Neural cell (in vitro differentiated cells): ENCODE measurements around the gene ROCK2.

Source experiments
- EP300 ChIP-seq: fragments of 450-650 bp; conservative IDR thresholded peaks from 2 replicates; pipeline ENCODE4 v1.6.1; 2014; ENCODE audit warnings: antibody characterized with exemption, mild to moderate bottlenecking, moderate library complexity; ENCODE audit not compliant: poor library complexity, severe bottlenecking
- EZH2 ChIP-seq: fragments of 200-600, 300-800 bp; shearing (Covaris generic), sonication (generic); IDR thresholded peaks from 2 replicates; pipeline ENCODE4 v1.6.1; 2014; ENCODE audit warnings: antibody characterized with exemption, low read length, borderline replicate concordance, mild to moderate bottlenecking; ENCODE audit not compliant: insufficient read depth, poor library complexity, severe bottlenecking
- POLR2AphosphoS5 ChIP-seq: IDR thresholded peaks from 2 replicates; pipeline ENCODE4 v1.6.1; 2012
- RAD21 ChIP-seq: fragments of 450-650 bp; conservative IDR thresholded peaks from 2 replicates; pipeline ENCODE4 v1.6.1; 2014; ENCODE audit warnings: antibody characterized with exemption, mild to moderate bottlenecking, moderate library complexity
- TAF1 ChIP-seq: IDR thresholded peaks from 2 replicates; pipeline ENCODE4 v1.6.1; 2012; ENCODE audit warnings: low read depth
- TF ChIP-seq, protein P1 (sequence below): fragments of 450-650 bp; IDR thresholded peaks from 2 replicates; pipeline ENCODE4 v1.5.1; 2014; ENCODE audit warnings: antibody characterized with exemption, mild to moderate bottlenecking, moderate library complexity; ENCODE audit not compliant: poor library complexity, severe bottlenecking
- TF ChIP-seq, protein P2 (sequence below): IDR thresholded peaks from 2 replicates; pipeline ENCODE4 v1.6.1; 2012; ENCODE audit warnings: borderline replicate concordance

GRCh38 chr2:11160731-11161455, 183.5 kb downstream of the ROCK2 start:
- TF ChIP-seq, protein P1, sequence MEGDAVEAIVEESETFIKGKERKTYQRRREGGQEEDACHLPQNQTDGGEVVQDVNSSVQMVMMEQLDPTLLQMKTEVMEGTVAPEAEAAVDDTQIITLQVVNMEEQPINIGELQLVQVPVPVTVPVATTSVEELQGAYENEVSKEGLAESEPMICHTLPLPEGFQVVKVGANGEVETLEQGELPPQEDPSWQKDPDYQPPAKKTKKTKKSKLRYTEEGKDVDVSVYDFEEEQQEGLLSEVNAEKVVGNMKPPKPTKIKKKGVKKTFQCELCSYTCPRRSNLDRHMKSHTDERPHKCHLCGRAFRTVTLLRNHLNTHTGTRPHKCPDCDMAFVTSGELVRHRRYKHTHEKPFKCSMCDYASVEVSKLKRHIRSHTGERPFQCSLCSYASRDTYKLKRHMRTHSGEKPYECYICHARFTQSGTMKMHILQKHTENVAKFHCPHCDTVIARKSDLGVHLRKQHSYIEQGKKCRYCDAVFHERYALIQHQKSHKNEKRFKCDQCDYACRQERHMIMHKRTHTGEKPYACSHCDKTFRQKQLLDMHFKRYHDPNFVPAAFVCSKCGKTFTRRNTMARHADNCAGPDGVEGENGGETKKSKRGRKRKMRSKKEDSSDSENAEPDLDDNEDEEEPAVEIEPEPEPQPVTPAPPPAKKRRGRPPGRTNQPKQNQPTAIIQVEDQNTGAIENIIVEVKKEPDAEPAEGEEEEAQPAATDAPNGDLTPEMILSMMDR, result no peak
- TF ChIP-seq RAD21 (no peak), EZH2 (no peak), POLR2AphosphoS5 (no peak), EP300 (no peak), TAF1 (no peak)
- TF ChIP-seq, protein P2, sequence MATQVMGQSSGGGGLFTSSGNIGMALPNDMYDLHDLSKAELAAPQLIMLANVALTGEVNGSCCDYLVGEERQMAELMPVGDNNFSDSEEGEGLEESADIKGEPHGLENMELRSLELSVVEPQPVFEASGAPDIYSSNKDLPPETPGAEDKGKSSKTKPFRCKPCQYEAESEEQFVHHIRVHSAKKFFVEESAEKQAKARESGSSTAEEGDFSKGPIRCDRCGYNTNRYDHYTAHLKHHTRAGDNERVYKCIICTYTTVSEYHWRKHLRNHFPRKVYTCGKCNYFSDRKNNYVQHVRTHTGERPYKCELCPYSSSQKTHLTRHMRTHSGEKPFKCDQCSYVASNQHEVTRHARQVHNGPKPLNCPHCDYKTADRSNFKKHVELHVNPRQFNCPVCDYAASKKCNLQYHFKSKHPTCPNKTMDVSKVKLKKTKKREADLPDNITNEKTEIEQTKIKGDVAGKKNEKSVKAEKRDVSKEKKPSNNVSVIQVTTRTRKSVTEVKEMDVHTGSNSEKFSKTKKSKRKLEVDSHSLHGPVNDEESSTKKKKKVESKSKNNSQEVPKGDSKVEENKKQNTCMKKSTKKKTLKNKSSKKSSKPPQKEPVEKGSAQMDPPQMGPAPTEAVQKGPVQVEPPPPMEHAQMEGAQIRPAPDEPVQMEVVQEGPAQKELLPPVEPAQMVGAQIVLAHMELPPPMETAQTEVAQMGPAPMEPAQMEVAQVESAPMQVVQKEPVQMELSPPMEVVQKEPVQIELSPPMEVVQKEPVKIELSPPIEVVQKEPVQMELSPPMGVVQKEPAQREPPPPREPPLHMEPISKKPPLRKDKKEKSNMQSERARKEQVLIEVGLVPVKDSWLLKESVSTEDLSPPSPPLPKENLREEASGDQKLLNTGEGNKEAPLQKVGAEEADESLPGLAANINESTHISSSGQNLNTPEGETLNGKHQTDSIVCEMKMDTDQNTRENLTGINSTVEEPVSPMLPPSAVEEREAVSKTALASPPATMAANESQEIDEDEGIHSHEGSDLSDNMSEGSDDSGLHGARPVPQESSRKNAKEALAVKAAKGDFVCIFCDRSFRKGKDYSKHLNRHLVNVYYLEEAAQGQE, result no peak
